ENCODE data around the gene FRMD4A. TPM values are rescaled to one million over a fixed set of nuclear protein-coding genes. Genes with fewer than 3 reads are reported as not detected.

FRMD4A gene
- polyA plus RNA-seq, 1 of the 3 experiments (the other 2 are of a cell fraction): 37.7 TPM

- DNase-seq: no peak
- ChIA-PET CTCF (interaction anchor here (0.7 kb wide), 1 partner anchor 37 kb away, joined by 4 read pairs; no protein-coding TSS in a partner anchor), POLR2A (no interaction called here)
- Histone ChIP-seq H3K9me3 (no peaks in the 10 kb centered on the region), H3K9ac (no peak overlapping the region), H3K27me3 (ENCODE audit: insufficient read depth) (no peaks in the 10 kb centered on the region), H3K79me2 (ENCODE audit: insufficient read depth) (no peaks in the 10 kb centered on the region), H3K9me2 (no peaks in the 10 kb centered on the region), H3K36me3 (replicated peaks in 1 of 2; ENCODE audit: control insufficient read depth in 1 of 2, insufficient read depth in 2 of 2, low read length in 1 of 2) (no peaks in the 10 kb centered on the region), H3K4me3 (ENCODE audit: low read depth in 2 of 2, low read length in 1 of 2) (no peak overlapping the region), H3K4me1 (ENCODE audit: control insufficient read depth in 1 of 2, insufficient read depth in 2 of 2, low read depth in 1 of 2, low read length in 1 of 2) (no peaks in the 10 kb centered on the region), H2AFZ (ENCODE audit: low read depth) (no peak overlapping the region), H3K4me2 (no peak overlapping the region), H4K20me1 (ENCODE audit: insufficient read depth) (no peaks in the 10 kb centered on the region), H3K27ac (ENCODE audit: low read depth in 2 of 2, low read length in 1 of 2) (no peak overlapping the region), H3F3A (replicated peaks; ENCODE audit: insufficient read depth) (no peaks in the 10 kb centered on the region)
- TF ChIP-seq, protein P1, sequence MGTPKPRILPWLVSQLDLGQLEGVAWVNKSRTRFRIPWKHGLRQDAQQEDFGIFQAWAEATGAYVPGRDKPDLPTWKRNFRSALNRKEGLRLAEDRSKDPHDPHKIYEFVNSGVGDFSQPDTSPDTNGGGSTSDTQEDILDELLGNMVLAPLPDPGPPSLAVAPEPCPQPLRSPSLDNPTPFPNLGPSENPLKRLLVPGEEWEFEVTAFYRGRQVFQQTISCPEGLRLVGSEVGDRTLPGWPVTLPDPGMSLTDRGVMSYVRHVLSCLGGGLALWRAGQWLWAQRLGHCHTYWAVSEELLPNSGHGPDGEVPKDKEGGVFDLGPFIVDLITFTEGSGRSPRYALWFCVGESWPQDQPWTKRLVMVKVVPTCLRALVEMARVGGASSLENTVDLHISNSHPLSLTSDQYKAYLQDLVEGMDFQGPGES (IDR thresholded peaks at IDR 0.05; ENCODE audit: low read depth, low read length): no peak
- no peak for TF ChIP-seq EP300 (IDR thresholded peaks at IDR 0.05; ENCODE audit: borderline replicate concordance in 1 of 2, low read depth in 1 of 2, low read length in 1 of 2)
- no peak for TF ChIP-seq PBX3 (IDR thresholded peaks at IDR 0.05)
- TF ChIP-seq EZH2phosphoT487 (IDR thresholded peaks at IDR 0.05; ENCODE audit: borderline replicate concordance, low read depth): no peak
- TF ChIP-seq TCF12 (IDR thresholded peaks at IDR 0.05): no peak
- TF ChIP-seq NRF1 (IDR thresholded peaks at IDR 0.05; ENCODE audit: low read depth, low read length): no peak
- no peak for TF ChIP-seq MXI1 (IDR thresholded peaks at IDR 0.05; ENCODE audit: low read depth, low read length)
- no peak for TF ChIP-seq CHD2 (IDR thresholded peaks at IDR 0.05; ENCODE audit: low read length, partially characterized antibody)
- TF ChIP-seq ZBTB33 (IDR thresholded peaks at IDR 0.05; ENCODE audit: borderline replicate concordance, low read depth): no peak
- no peak for TF ChIP-seq JUND (IDR thresholded peaks at IDR 0.05)
- no peak for TF ChIP-seq NFIC (IDR thresholded peaks at IDR 0.05; ENCODE audit: borderline replicate concordance)
- TF ChIP-seq RAD21 (IDR thresholded peaks at IDR 0.05; ENCODE audit: low read length): no peak
- no peak for TF ChIP-seq GATA2 (CRISPR knock-in tag; IDR thresholded peaks at IDR 0.05)
- no peak for TF ChIP-seq FOXM1 (IDR thresholded peaks at IDR 0.05; ENCODE audit: low read depth)
- TF ChIP-seq RCOR1 (IDR thresholded peaks at IDR 0.05; ENCODE audit: low read length): no peak
- TF ChIP-seq RFX5 (IDR thresholded peaks at IDR 0.05; ENCODE audit: low read length): no peak
- no peak for TF ChIP-seq USF2 (IDR thresholded peaks at IDR 0.05; ENCODE audit: borderline replicate concordance, low read depth, low read length)
- no peak for TF ChIP-seq FOSL2 (IDR thresholded peaks at IDR 0.05; ENCODE audit: borderline replicate concordance, low read depth)
- 63% methylated on average over 9 of the region's 9 CpGs for WGBS (ENCODE audit: low lambda C conversion rate)
These were observed 83.2 kb downstream of the FRMD4A start for GRCh38 chr10:14247377-14248116.
